Measurements from ENCODE around the gene IRF2BP2. TPM values are rescaled to one million over a fixed set of nuclear protein-coding genes. Genes with fewer than 3 reads are reported as not detected.

IRF2BP2 gene
- total RNA-seq, 1 donor: 172 TPM

DNA sequence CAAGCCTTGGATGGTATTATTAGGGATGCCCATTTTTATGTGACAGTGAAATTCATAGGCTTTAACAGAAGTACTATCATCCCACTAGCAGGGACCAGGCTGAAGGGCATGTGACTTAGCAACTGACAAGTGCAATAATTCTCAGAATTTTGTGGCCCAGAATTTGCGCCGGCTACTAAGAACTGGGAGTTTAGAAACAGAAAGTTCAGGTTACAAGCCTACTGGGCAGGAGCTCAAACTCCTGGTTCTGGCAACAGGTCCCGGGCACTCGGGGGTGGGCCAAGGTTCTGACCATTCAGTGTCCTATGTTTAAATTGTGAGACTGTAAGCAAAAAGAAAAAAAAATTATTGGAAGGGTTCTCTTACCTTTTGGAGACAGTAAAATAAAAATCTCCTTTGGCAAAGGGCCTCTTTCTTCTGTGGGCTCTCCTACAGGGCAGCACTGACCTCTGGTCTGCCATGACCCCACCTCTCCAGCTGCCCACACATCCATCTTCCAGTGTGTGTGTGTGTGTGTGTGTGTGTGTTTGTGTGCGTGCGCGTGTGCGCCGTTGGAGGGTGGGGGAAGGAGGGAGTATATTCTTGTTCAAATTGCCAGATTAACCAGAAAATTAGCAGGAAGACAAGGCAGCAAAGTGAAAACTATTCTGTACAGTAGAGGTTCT lies 26.1 kb downstream of the IRF2BP2 start:
- H3K4me3 ChIP-seq (ENCODE audit: insufficient read depth, low read length): no peak overlapping the region
- H3K36me3 ChIP-seq (ENCODE audit: insufficient read depth, low read length): no peaks in the 10 kb centered on the region
- H3K79me2 ChIP-seq (ENCODE audit: insufficient read depth, low read length): no peaks in the 10 kb centered on the region
- no peak overlapping the region for H3K4me2 ChIP-seq (ENCODE audit: insufficient read depth, low read length)
- H3K27ac ChIP-seq (ENCODE audit: low read depth, low read length): no peak overlapping the region
- peaks cover 56% of the 10 kb centered on the region for H3K4me1 ChIP-seq (ENCODE audit: insufficient read depth, low read length)
- no peaks in the 10 kb centered on the region for H3K27me3 ChIP-seq (ENCODE audit: insufficient read depth, low read length)
- no peaks in the 10 kb centered on the region for H3K9me3 ChIP-seq (ENCODE audit: low read depth, low read length)
- H4K20me1 ChIP-seq (ENCODE audit: insufficient read depth, low read length): no peaks in the 10 kb centered on the region
- no peak for DNase-seq (ENCODE audit: insufficient read length, low spot score, missing footprints)
- no peak overlapping the region for H2AFZ ChIP-seq (ENCODE audit: low read length)
- TF ChIP-seq CTCF (IDR thresholded peaks at IDR 0.05; ENCODE audit: extremely low read depth, low read depth, low read length): no peak

GRCh38 chr1:234582681-234583301 lies 27.2 kb downstream of the IRF2BP2 start:
- Histone ChIP-seq H3K9me3 (ENCODE audit: low read depth, low read length) (no peaks in the 10 kb centered on the region), H4K20me1 (ENCODE audit: insufficient read depth, low read length) (no peaks in the 10 kb centered on the region), H3K4me1 (ENCODE audit: insufficient read depth, low read length) (peaks cover 46% of the 10 kb centered on the region), H3K4me2 (ENCODE audit: insufficient read depth, low read length) (no peak overlapping the region), H3K36me3 (ENCODE audit: insufficient read depth, low read length) (no peaks in the 10 kb centered on the region), H3K79me2 (ENCODE audit: insufficient read depth, low read length) (no peaks in the 10 kb centered on the region), H3K27me3 (ENCODE audit: insufficient read depth, low read length) (no peaks in the 10 kb centered on the region), H3K27ac (ENCODE audit: low read depth, low read length) (no peak overlapping the region), H3K4me3 (ENCODE audit: insufficient read depth, low read length) (no peak overlapping the region), H2AFZ (ENCODE audit: low read length) (peak overlapping the region; percentile 12)
- TF ChIP-seq CTCF (IDR thresholded peaks at IDR 0.05; ENCODE audit: extremely low read depth, low read depth, low read length): no peak
- DNase-seq (ENCODE audit: insufficient read length, low spot score, missing footprints): no peak

DNA sequence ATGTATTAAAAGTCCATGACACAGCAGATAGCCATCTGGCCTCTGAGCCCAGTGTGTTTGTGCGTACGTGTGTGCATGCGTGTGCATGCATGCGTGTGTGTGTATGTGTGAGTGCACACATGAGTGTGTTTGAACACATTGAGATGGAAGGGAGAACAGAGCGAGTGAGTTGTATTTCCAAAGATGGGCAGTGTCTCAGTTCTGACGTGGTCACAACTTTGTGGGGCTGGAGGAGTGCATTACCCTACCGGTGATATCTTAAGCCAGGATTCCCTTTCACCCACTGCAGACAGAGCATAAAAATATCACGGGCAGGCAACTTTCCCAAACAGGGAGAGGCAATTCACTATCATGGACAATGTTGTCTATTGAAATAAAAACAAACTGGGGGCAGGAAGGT lies 27.8 kb downstream of the IRF2BP2 start:
- Histone ChIP-seq H3K27me3 (ENCODE audit: insufficient read depth, low read length) (no peaks in the 10 kb centered on the region), H3K4me2 (ENCODE audit: insufficient read depth, low read length) (no peak overlapping the region), H2AFZ (ENCODE audit: low read length) (no peak overlapping the region), H4K20me1 (ENCODE audit: insufficient read depth, low read length) (no peaks in the 10 kb centered on the region), H3K36me3 (ENCODE audit: insufficient read depth, low read length) (no peaks in the 10 kb centered on the region), H3K27ac (ENCODE audit: low read depth, low read length) (no peak overlapping the region), H3K4me1 (ENCODE audit: insufficient read depth, low read length) (peaks cover 41% of the 10 kb centered on the region), H3K4me3 (ENCODE audit: insufficient read depth, low read length) (no peak overlapping the region), H3K9me3 (ENCODE audit: low read depth, low read length) (no peaks in the 10 kb centered on the region), H3K79me2 (ENCODE audit: insufficient read depth, low read length) (no peaks in the 10 kb centered on the region)
- no peak for TF ChIP-seq CTCF (IDR thresholded peaks at IDR 0.05; ENCODE audit: extremely low read depth, low read depth, low read length)
- no peak for DNase-seq (ENCODE audit: insufficient read length, low spot score, missing footprints)

GRCh38 chr1:234581063-234581714 lies 28.8 kb downstream of the IRF2BP2 start:
- no peak for TF ChIP-seq CTCF (IDR thresholded peaks at IDR 0.05; ENCODE audit: extremely low read depth, low read depth, low read length)
- Histone ChIP-seq H3K9me3 (ENCODE audit: low read depth, low read length) (no peaks in the 10 kb centered on the region), H3K4me1 (ENCODE audit: insufficient read depth, low read length) (peaks cover 33% of the 10 kb centered on the region), H3K79me2 (ENCODE audit: insufficient read depth, low read length) (no peaks in the 10 kb centered on the region), H3K4me3 (ENCODE audit: insufficient read depth, low read length) (no peak overlapping the region), H3K27me3 (ENCODE audit: insufficient read depth, low read length) (no peaks in the 10 kb centered on the region), H2AFZ (ENCODE audit: low read length) (no peak overlapping the region), H3K27ac (ENCODE audit: low read depth, low read length) (no peak overlapping the region), H3K4me2 (ENCODE audit: insufficient read depth, low read length) (no peak overlapping the region), H3K36me3 (ENCODE audit: insufficient read depth, low read length) (no peaks in the 10 kb centered on the region), H4K20me1 (ENCODE audit: insufficient read depth, low read length) (no peaks in the 10 kb centered on the region)
- no peak for DNase-seq (ENCODE audit: insufficient read length, low spot score, missing footprints)

Measured in osteoblast (primary cell).